ENCODE results near the gene CHRNA4.
"Not testable (repeated sequence)": the region's sequence is repeated elsewhere in the genome, so short reads cannot be mapped to it uniquely, and the experiment has no call there.

- TF ChIP-seq CTCF, POLR2A (IDR thresholded peaks at IDR 0.05): not testable (repeated sequence)
Observed at GRCh38 chr20:63340158-63340688, 20.9 kb downstream of the CHRNA4 start.
